ENCODE data around the gene FRRS1L. TPM values are rescaled to one million over a fixed set of nuclear protein-coding genes. Genes with fewer than 3 reads are reported as not detected.
"Not testable (repeated sequence)": the region's sequence is repeated elsewhere in the genome, so short reads cannot be mapped to it uniquely, and the experiment has no call there.

FRRS1L gene
- total RNA-seq, 1 donor from 2014 or later, result 2.5 TPM

GRCh38 chr9:109133533-109133932 lies 33.5 kb downstream of the FRRS1L start:
- DNase-seq, result no peak
- H3K27me3 ChIP-seq (ENCODE audit: low read depth), result no peaks in the 10 kb centered on the region
- intact Hi-C loops (cut with micrococcal nuclease), result no loop called here
- no peak overlapping the region for H3K4me3 ChIP-seq
- H3K36me3 ChIP-seq, result no peaks in the 10 kb centered on the region
- peaks cover 7% of the 10 kb centered on the region for H3K4me1 ChIP-seq
- no peak for TF ChIP-seq CTCF (IDR thresholded peaks at IDR 0.05; ENCODE audit: borderline replicate concordance)
- no peak overlapping the region for H3K27ac ChIP-seq (replicated peaks)
- H3K9me3 ChIP-seq (replicated peaks), result no peaks in the 10 kb centered on the region

GRCh38 chr9:109132567-109133021 lies 34.5 kb downstream of the FRRS1L start:
- intact Hi-C loops (cut with micrococcal nuclease), result no loop called here
- Histone ChIP-seq H3K4me1 (peaks cover 7% of the 10 kb centered on the region), H3K4me3 (no peak overlapping the region), H3K27me3 (ENCODE audit: low read depth) (no peaks in the 10 kb centered on the region), H3K36me3 (no peaks in the 10 kb centered on the region), H3K27ac (replicated peaks) (peak overlapping the region; percentile 55), H3K9me3 (replicated peaks) (no peaks in the 10 kb centered on the region)
- DNase-seq, result no peak
- TF ChIP-seq CTCF (IDR thresholded peaks at IDR 0.05; ENCODE audit: borderline replicate concordance), result peak; percentile 13

- Histone ChIP-seq H3K4me1 (peaks cover 7% of the 10 kb centered on the region), H3K9me3 (replicated peaks) (no peaks in the 10 kb centered on the region), H3K27me3 (ENCODE audit: low read depth) (no peaks in the 10 kb centered on the region), H3K36me3 (no peaks in the 10 kb centered on the region), H3K27ac (replicated peaks) (no peak overlapping the region), H3K4me3 (no peak overlapping the region)
- intact Hi-C loops (cut with micrococcal nuclease), result no loop called here
- TF ChIP-seq CTCF (IDR thresholded peaks at IDR 0.05; ENCODE audit: borderline replicate concordance), result no peak
- no peak for DNase-seq
These were observed 37.4 kb downstream of the FRRS1L start for GRCh38 chr9:109129470-109130197.

GRCh38 chr9:109126671-109127070 lies 40.4 kb downstream of the FRRS1L start:
- H3K9me3 ChIP-seq (replicated peaks); H3K36me3 ChIP-seq; H3K4me3 ChIP-seq; intact Hi-C loops (cut with micrococcal nuclease); DNase-seq; H3K27ac ChIP-seq (replicated peaks); H3K27me3 ChIP-seq (ENCODE audit: low read depth); H3K4me1 ChIP-seq: not testable (repeated sequence)

- DNase-seq, result no peak
- Histone ChIP-seq H3K9me3 (replicated peaks) (no peaks in the 10 kb centered on the region), H3K4me1 (peaks cover 10% of the 10 kb centered on the region), H3K36me3 (no peaks in the 10 kb centered on the region), H3K27me3 (ENCODE audit: low read depth) (no peaks in the 10 kb centered on the region), H3K4me3 (no peak overlapping the region), H3K27ac (replicated peaks) (no peak overlapping the region)
- no peak for TF ChIP-seq CTCF (IDR thresholded peaks at IDR 0.05; ENCODE audit: borderline replicate concordance)
- intact Hi-C loops (cut with micrococcal nuclease), result no loop called here
These were observed 42.9 kb downstream of the FRRS1L start for GRCh38 chr9:109124121-109124520.

All from left ventricle myocardium inferior (tissue), 1 donor.